ENCODE data around the gene AP1M1. TPM values are rescaled to one million over a fixed set of nuclear protein-coding genes. Genes with fewer than 3 reads are reported as not detected.
A peak's percentile ranks its signal among the peaks of the same experiment; 100 is the strongest.

Gene AP1M1
- total RNA-seq, 6 experiments from 2014 or later, result 83.1 to 97.6 (median 93.3) TPM

GRCh38 chr19:16161840-16162239, 35.9 kb upstream of the AP1M1 start:
- DNase-seq, result peak; percentile 70

GRCh38 chr19:16164222-16164890, 33.4 kb upstream of the AP1M1 start:
- TF ChIP-seq CTCF (IDR thresholded peaks at IDR 0.05), result no peak
- no peak for DNase-seq
- Mint-ChIP-seq H3K4me1 (ENCODE audit: low read depth) (peaks cover 18% of the 10 kb centered on the region), H3K27me3 (ENCODE audit: insufficient read depth) (no peaks in the 10 kb centered on the region; the same call in 1 of the 2 replicates), H3K9me3 (no peaks in the 10 kb centered on the region), H3K4me3 (no peak overlapping the region), H3K36me3 (ENCODE audit: low read depth) (no peaks in the 10 kb centered on the region), H3K27ac (no peak overlapping the region)

More at GRCh38 chr19:16161840-16162239, 35.9 kb upstream of the AP1M1 start:
- Mint-ChIP-seq H3K4me3 (peak overlapping the region; percentile 79), H3K27ac (peak overlapping the region; percentile 91), H3K27me3 (ENCODE audit: insufficient read depth) (peaks cover 2% of the 10 kb centered on the region), H3K9me3 (no peaks in the 10 kb centered on the region), H3K36me3 (ENCODE audit: low read depth) (no peaks in the 10 kb centered on the region), H3K4me1 (ENCODE audit: low read depth) (peaks cover 18% of the 10 kb centered on the region)
- TF ChIP-seq CTCF (IDR thresholded peaks at IDR 0.05), result no peak

- Mint-ChIP-seq H3K9me3 (no peaks in the 10 kb centered on the region), H3K27me3 (ENCODE audit: insufficient read depth) (no peaks in the 10 kb centered on the region), H3K4me1 (ENCODE audit: low read depth) (peaks cover 8% of the 10 kb centered on the region), H3K4me3 (no peak overlapping the region), H3K36me3 (ENCODE audit: low read depth) (no peaks in the 10 kb centered on the region), H3K27ac (no peak overlapping the region)
- no peak for TF ChIP-seq CTCF (IDR thresholded peaks at IDR 0.05)
- DNase-seq, result no peak
These were observed 31.3 kb upstream of the AP1M1 start for GRCh38 chr19:16166417-16166816.

- no peak for TF ChIP-seq CTCF (IDR thresholded peaks at IDR 0.05)
- Mint-ChIP-seq H3K4me1 (ENCODE audit: low read depth) (peaks cover 1% of the 10 kb centered on the region), H3K27me3 (ENCODE audit: insufficient read depth) (no peaks in the 10 kb centered on the region), H3K9me3 (no peaks in the 10 kb centered on the region), H3K36me3 (ENCODE audit: low read depth) (no peaks in the 10 kb centered on the region), H3K4me3 (no peak overlapping the region), H3K27ac (no peak overlapping the region)
- no peak for DNase-seq
These were observed 30.7 kb upstream of the AP1M1 start for GRCh38 chr19:16167055-16167454.

- no peak for DNase-seq
- Mint-ChIP-seq H3K27ac (no peak overlapping the region), H3K4me1 (ENCODE audit: low read depth) (peaks cover 8% of the 10 kb centered on the region; the same call in 1 of the 2 replicates), H3K9me3 (no peaks in the 10 kb centered on the region), H3K36me3 (ENCODE audit: low read depth) (no peaks in the 10 kb centered on the region), H3K27me3 (ENCODE audit: insufficient read depth) (peaks cover 4% of the 10 kb centered on the region; the same call in 1 of the 2 replicates), H3K4me3 (no peak overlapping the region)
- no peak for TF ChIP-seq CTCF (IDR thresholded peaks at IDR 0.05)
These were observed 29.1 kb upstream of the AP1M1 start for GRCh38 chr19:16168465-16169081.

Data from HFFc6 (cell line).